HEK293 (cell line): ENCODE data around the gene HS6ST3.

Experiments used
- CTCF ChIA-PET: fragments of 350-600 bp; formaldehyde crosslinking; extraction: SDS; loops from one replicate; lab custom pipeline; 2021; ENCODE audit warnings: antibody characterized with exemption; lab: Yijun Ruan, JAX
- POLR2A ChIA-PET: fragments of 300-600 bp; formaldehyde crosslinking; extraction: SDS; loops from one replicate; lab custom pipeline; 2020; ENCODE audit warnings: antibody characterized with exemption, inconsistent platforms; lab: Yijun Ruan, JAX
- H3K27ac ChIP-seq: fragments of 200-500 bp; sonication (Bioruptor generic); 2 replicates; pipeline ENCODE4 v1.5.1; 2014; ENCODE audit warnings: low read depth, low read length, control low read depth, inconsistent platforms; ENCODE audit errors: extremely low read depth
- H3K36me3 ChIP-seq, 2 experiments: fragments of 200-500 bp in 1 of 2; sonication (Bioruptor generic) in 1 of 2; 1 replicate in 1 of 2; 2 replicates in 1 of 2; pipeline ENCODE4 v1.5.1; 2014 to 2017; ENCODE audit warnings: inconsistent platforms in 2 of 2, low read length in 2 of 2; ENCODE audit not compliant: control insufficient read depth in 2 of 2, insufficient read depth in 1 of 2
- H3K4me1 ChIP-seq: fragments of 200-500 bp; sonication (Bioruptor generic); 2 replicates; pipeline ENCODE4 v1.5.1; 2014; ENCODE audit warnings: mild to moderate bottlenecking, low read length, inconsistent platforms; ENCODE audit not compliant: control insufficient read depth, insufficient read depth
- H3K4me3 ChIP-seq: 2 replicates; pipeline ENCODE4 v1.5.1; 2011; ENCODE audit warnings: low read depth, mild to moderate bottlenecking, control low read depth, low read length, moderate library complexity
- H3K9me3 ChIP-seq: fragments of 200-500 bp; sonication (Bioruptor generic); 2 replicates; pipeline ENCODE4 v1.5.1; 2014; ENCODE audit warnings: low read depth, low read length, inconsistent platforms; ENCODE audit not compliant: control insufficient read depth, insufficient read depth
- KLF7 ChIP-seq: fragments of 450-650 bp; formaldehyde crosslinking; IDR thresholded peaks from 2 replicates; pipeline ENCODE4 v1.5.1; 2016; ENCODE audit warnings: missing biosample characterization, missing genetic modification characterization, borderline replicate concordance
- MEIS1 ChIP-seq: sonication (generic); formaldehyde crosslinking; IDR thresholded peaks from 2 replicates; pipeline ENCODE4 v1.8.1; 2022; ENCODE audit warnings: missing genetic modification reagents, mild to moderate bottlenecking, borderline replicate concordance
- PRDM4 ChIP-seq: fragments of 450-650 bp; formaldehyde crosslinking; IDR thresholded peaks from 2 replicates; pipeline ENCODE4 v1.5.1; 2017; ENCODE audit warnings: missing biosample characterization, missing genetic modification characterization
- SCRT2 ChIP-seq: fragments of 450-650 bp; formaldehyde crosslinking; IDR thresholded peaks from 2 replicates; pipeline ENCODE4 v1.5.1; 2016; ENCODE audit warnings: missing biosample characterization, missing genetic modification characterization
- ZBTB48 ChIP-seq: fragments of 450-650 bp; formaldehyde crosslinking; IDR thresholded peaks from 2 replicates; pipeline ENCODE4 v1.5.1; 2016; ENCODE audit warnings: missing biosample characterization, missing genetic modification characterization
- ZBTB8A ChIP-seq: fragments of 450-650 bp; formaldehyde crosslinking; IDR thresholded peaks from 2 replicates; pipeline ENCODE4 v1.5.1; 2016; ENCODE audit warnings: missing biosample characterization, missing genetic modification characterization
- ZFP69B ChIP-seq: fragments of 450-650 bp; formaldehyde crosslinking; IDR thresholded peaks from 2 replicates; pipeline ENCODE4 v1.5.1; 2016; ENCODE audit warnings: missing biosample characterization, missing genetic modification characterization
- ZIC2 ChIP-seq: fragments of 450-650 bp; formaldehyde crosslinking; IDR thresholded peaks from 2 replicates; pipeline ENCODE4 v1.5.1; 2016; ENCODE audit warnings: missing biosample characterization, missing genetic modification characterization
- ZNF112 ChIP-seq: fragments of 450-650 bp; formaldehyde crosslinking; IDR thresholded peaks from 2 replicates; pipeline ENCODE4 v1.5.0; 2017; ENCODE audit warnings: missing biosample characterization, missing genetic modification characterization
- ZNF121 ChIP-seq: fragments of 450-650 bp; formaldehyde crosslinking; IDR thresholded peaks from 2 replicates; pipeline ENCODE4 v1.5.1; 2016; ENCODE audit warnings: missing biosample characterization, missing genetic modification characterization
- ZNF202 ChIP-seq: fragments of 450-650 bp; formaldehyde crosslinking; IDR thresholded peaks from 2 replicates; pipeline ENCODE4 v1.5.1; 2016; ENCODE audit warnings: missing biosample characterization, missing genetic modification characterization, borderline replicate concordance
- ZNF580 ChIP-seq: fragments of 450-650 bp; formaldehyde crosslinking; IDR thresholded peaks from 2 replicates; pipeline ENCODE4 v1.5.1; 2016; ENCODE audit warnings: missing biosample characterization, missing genetic modification characterization
- ZNF660 ChIP-seq: fragments of 450-650 bp; IDR thresholded peaks from 2 replicates; pipeline ENCODE4 v1.5.1; 2018; ENCODE audit warnings: missing biosample characterization, mild to moderate bottlenecking, missing genetic modification characterization
- TF ChIP-seq, protein P1 (sequence below): fragments of 450-650 bp; formaldehyde crosslinking; IDR thresholded peaks from 2 replicates; pipeline ENCODE4 v1.5.1; 2016; ENCODE audit warnings: missing biosample characterization, missing genetic modification characterization, borderline replicate concordance

Gene HS6ST3

GRCh38 chr13:96089139-96089538, 768 bp upstream of the HS6ST3 start:
- H3K36me3 ChIP-seq, result no peaks in the 10 kb centered on the region
- peaks cover 5% of the 10 kb centered on the region for H3K4me1 ChIP-seq
- CTCF ChIA-PET, result interaction anchor here (0.6 kb wide), 1 partner anchor 187 kb away, joined by 3 read pairs; no protein-coding TSS in a partner anchor
- H3K4me3 ChIP-seq, result no peak overlapping the region
- no peak for TF ChIP-seq MEIS1 (CRISPR knock-in tag)
- TF ChIP-seq ZNF121 (tag by site-specific recombination), result 0 out of 2 replicates have a peak, but pooled peaks have one; percentile 19
- no peak for TF ChIP-seq ZNF580 (tag by site-specific recombination)
- no peak for TF ChIP-seq KLF7 (tag by site-specific recombination)
- no peak for TF ChIP-seq ZFP69B (tag by site-specific recombination)
- TF ChIP-seq ZNF202 (tag by site-specific recombination), result no peak
- TF ChIP-seq ZNF112 (tag by site-specific recombination), result no peak
- TF ChIP-seq ZIC2 (tag by site-specific recombination), result no peak
- no peaks in the 10 kb centered on the region for H3K9me3 ChIP-seq
- no peak overlapping the region for H3K27ac ChIP-seq
- POLR2A ChIA-PET, result no interaction called here

DNA sequence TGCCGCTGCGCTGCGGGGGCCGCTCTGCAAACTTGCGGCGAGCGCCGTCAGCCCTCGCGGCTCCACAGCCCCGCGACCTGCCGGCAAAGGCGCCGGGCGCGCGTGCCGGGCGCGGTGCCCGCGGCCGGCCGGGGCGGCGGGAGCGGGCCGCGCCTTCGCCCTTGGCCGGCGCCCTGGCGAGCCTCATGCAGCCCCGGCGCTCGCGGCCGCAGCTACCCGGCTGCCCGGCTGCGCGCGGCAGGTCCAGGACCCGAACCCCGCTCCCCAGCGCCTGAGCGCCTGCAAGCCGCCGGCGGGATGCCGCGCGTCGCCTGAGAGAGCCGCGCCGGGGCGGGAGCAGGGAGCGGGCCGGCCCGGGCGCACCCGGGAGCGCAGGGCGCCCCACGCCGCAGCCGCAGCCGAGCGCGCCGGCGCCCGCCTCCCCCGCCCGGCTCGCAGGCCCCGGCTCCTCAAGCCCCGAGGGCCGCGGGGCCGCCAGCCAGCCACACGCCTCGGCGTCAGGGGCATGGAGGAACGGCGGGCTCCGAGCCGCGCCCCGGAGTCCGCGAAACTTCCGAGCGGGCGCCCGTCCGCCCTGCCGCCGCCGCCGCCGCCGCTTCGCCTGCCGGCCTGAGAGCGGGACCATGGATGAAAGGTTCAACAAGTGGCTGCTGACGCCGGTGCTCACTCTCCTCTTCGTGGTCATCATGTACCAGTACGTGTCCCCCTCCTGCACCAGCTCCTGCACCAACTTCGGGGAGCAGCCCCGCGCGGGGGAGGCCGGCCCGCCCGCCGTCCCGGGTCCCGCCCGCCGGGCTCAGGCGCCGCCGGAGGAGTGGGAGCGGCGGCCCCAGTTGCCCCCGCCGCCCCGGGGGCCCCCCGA, 564 bp downstream of the HS6ST3 start:
- no peaks in the 10 kb centered on the region for H3K9me3 ChIP-seq
- H3K27ac ChIP-seq, result peak overlapping the region; percentile 60; the same call in 1 of the 2 replicates
- no peaks in the 10 kb centered on the region for H3K36me3 ChIP-seq
- peaks cover 5% of the 10 kb centered on the region for H3K4me1 ChIP-seq
- CTCF ChIA-PET, result no interaction called here
- TF ChIP-seq SCRT2 (tag by site-specific recombination) (peak; percentile 64; the same call in 1 of the 2 replicates), ZBTB48 (tag by site-specific recombination) (no peak), ZNF660 (tag by site-specific recombination) (0 out of 2 replicates have a peak, but pooled peaks have one; percentile 10), ZBTB8A (tag by site-specific recombination) (peak; percentile 77), PRDM4 (tag by site-specific recombination) (peak; percentile 67; the same call in 1 of the 2 replicates)
- TF ChIP-seq, protein P1, sequence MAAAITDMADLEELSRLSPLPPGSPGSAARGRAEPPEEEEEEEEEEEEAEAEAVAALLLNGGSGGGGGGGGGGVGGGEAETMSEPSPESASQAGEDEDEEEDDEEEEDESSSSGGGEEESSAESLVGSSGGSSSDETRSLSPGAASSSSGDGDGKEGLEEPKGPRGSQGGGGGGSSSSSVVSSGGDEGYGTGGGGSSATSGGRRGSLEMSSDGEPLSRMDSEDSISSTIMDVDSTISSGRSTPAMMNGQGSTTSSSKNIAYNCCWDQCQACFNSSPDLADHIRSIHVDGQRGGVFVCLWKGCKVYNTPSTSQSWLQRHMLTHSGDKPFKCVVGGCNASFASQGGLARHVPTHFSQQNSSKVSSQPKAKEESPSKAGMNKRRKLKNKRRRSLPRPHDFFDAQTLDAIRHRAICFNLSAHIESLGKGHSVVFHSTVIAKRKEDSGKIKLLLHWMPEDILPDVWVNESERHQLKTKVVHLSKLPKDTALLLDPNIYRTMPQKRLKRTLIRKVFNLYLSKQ (tag by site-specific recombination), result no peak
- POLR2A ChIA-PET, result interaction anchor here (2.1 kb wide), 1 partner anchor 37 kb away, joined by 14 read pairs; the partner anchor contains the start of gene UGGT2
- peak overlapping the region; percentile 53 for H3K4me3 ChIP-seq
